Mammary epithelial cell (primary cell): ENCODE results near the gene GC.

Experiments used
- EZH2 ChIP-seq: IDR thresholded peaks from 2 replicates; pipeline ENCODE4 v1.6.1; 2012; ENCODE audit warnings: low read length, inconsistent platforms, borderline replicate concordance
- TF ChIP-seq, protein P1 (sequence below), 2 donors: IDR thresholded peaks in 1 of 2; conservative IDR thresholded peaks in 1 of 2; 2 replicates each; pipeline ENCODE4 v1.5.1; 2011 to 2012; ENCODE audit warnings: inconsistent platforms in 2 of 2, low read length in 2 of 2, mild to moderate bottlenecking in 2 of 2, control low read depth in 1 of 2, low read depth in 1 of 2; ENCODE audit not compliant: insufficient read depth in 1 of 2; ENCODE audit errors: extremely low read depth in 1 of 2

GRCh38 chr4:71816676-71817303 is 32.9 kb upstream of the GC start:
- TF ChIP-seq, protein P1, sequence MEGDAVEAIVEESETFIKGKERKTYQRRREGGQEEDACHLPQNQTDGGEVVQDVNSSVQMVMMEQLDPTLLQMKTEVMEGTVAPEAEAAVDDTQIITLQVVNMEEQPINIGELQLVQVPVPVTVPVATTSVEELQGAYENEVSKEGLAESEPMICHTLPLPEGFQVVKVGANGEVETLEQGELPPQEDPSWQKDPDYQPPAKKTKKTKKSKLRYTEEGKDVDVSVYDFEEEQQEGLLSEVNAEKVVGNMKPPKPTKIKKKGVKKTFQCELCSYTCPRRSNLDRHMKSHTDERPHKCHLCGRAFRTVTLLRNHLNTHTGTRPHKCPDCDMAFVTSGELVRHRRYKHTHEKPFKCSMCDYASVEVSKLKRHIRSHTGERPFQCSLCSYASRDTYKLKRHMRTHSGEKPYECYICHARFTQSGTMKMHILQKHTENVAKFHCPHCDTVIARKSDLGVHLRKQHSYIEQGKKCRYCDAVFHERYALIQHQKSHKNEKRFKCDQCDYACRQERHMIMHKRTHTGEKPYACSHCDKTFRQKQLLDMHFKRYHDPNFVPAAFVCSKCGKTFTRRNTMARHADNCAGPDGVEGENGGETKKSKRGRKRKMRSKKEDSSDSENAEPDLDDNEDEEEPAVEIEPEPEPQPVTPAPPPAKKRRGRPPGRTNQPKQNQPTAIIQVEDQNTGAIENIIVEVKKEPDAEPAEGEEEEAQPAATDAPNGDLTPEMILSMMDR (conservative IDR thresholded peaks at IDR 0.05 in 1 of 2, IDR thresholded peaks at IDR 0.05 in 1 of 2; ENCODE audit: extremely low read depth in 1 of 2, insufficient read depth in 1 of 2, low read depth in 1 of 2, low read length in 2 of 2) = no peak
- TF ChIP-seq EZH2 = no peak
